C4-2B (cell line): ENCODE data around the gene ARNT2.

Experiments
- CTCF ChIP-seq: fragments of 450-650 bp; conservative IDR thresholded peaks from 2 replicates; pipeline ENCODE4 v1.5.1; 2017; ENCODE audit warnings: mild to moderate bottlenecking
- ZFX ChIP-seq: fragments of 450-650 bp; IDR thresholded peaks from 2 replicates; pipeline ENCODE4 v1.6.1; 2017

GRCh38 chr15:80612118-80612823, 208.1 kb downstream of the ARNT2 start:
- TF ChIP-seq CTCF (no peak), ZFX (no peak)
